ENCODE results near the gene ZFP90.

Gene ZFP90

GRCh38 chr16:68524069-68524820 lies 14.8 kb upstream of the ZFP90 start:
- no peak for TF ChIP-seq CTCF (IDR thresholded peaks at IDR 0.05; ENCODE audit: low read depth, low read length)

GRCh38 chr16:68526143-68526781 lies 12.8 kb upstream of the ZFP90 start:
- no peaks in the 10 kb centered on the region for H3K4me1 ChIP-seq
- no peaks in the 10 kb centered on the region for H3K27me3 ChIP-seq
- DNase-seq: no peak

More at GRCh38 chr16:68524069-68524820, 14.8 kb upstream of the ZFP90 start:
- H3K9me3 ChIP-seq: no peaks in the 10 kb centered on the region; the same call in 1 of the 2 replicates
- H3K4me3 ChIP-seq (ENCODE audit: low read depth, low read length): no peak overlapping the region
- no peak for DNase-seq
- no peaks in the 10 kb centered on the region for H3K27me3 ChIP-seq
- H3K4me1 ChIP-seq: no peaks in the 10 kb centered on the region
- H3K36me3 ChIP-seq: no peaks in the 10 kb centered on the region

DNA sequence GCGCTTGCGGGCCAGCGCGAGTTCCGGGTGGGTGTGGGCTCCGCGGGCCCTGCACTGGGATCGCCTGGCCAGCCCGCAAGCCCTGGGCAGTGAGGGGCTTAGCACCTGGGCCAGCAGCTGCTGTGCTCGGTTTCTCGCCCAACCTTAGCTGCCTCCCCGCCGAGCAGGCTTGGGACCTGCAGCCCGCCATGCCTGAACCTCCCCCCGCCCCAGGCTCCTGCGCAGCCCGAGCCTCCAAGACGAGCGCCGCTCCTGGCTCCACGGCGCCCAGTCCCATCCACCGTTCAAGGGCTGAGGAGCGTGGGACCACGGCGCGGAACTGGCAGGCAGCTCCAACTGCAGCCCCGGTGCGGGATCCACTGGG lies 12.3 kb upstream of the ZFP90 start:
- TF ChIP-seq CTCF (IDR thresholded peaks at IDR 0.05; ENCODE audit: low read depth, low read length): no peak
- Histone ChIP-seq H3K36me3 (no peaks in the 10 kb centered on the region), H3K4me3 (ENCODE audit: low read depth, low read length) (no peak overlapping the region), H3K27me3 (no peaks in the 10 kb centered on the region), H3K9me3 (no peaks in the 10 kb centered on the region; the same call in 1 of the 2 replicates), H3K4me1 (no peaks in the 10 kb centered on the region)
- no peak for DNase-seq

More at GRCh38 chr16:68526143-68526781, 12.8 kb upstream of the ZFP90 start:
- Histone ChIP-seq H3K36me3 (no peaks in the 10 kb centered on the region), H3K9me3 (no peaks in the 10 kb centered on the region; the same call in 1 of the 2 replicates), H3K4me3 (ENCODE audit: low read depth, low read length) (no peak overlapping the region)
- no peak for TF ChIP-seq CTCF (IDR thresholded peaks at IDR 0.05; ENCODE audit: low read depth, low read length)

- no peaks in the 10 kb centered on the region for H3K4me1 ChIP-seq
- no peaks in the 10 kb centered on the region for H3K36me3 ChIP-seq
- TF ChIP-seq CTCF (IDR thresholded peaks at IDR 0.05; ENCODE audit: low read depth, low read length): no peak
- no peak for DNase-seq
- H3K9me3 ChIP-seq: no peaks in the 10 kb centered on the region; the same call in 1 of the 2 replicates
- H3K27me3 ChIP-seq: no peaks in the 10 kb centered on the region
- no peak overlapping the region for H3K4me3 ChIP-seq (ENCODE audit: low read depth, low read length)
Measured at GRCh38 chr16:68528233-68528632, 10.9 kb upstream of the ZFP90 start.

DNA sequence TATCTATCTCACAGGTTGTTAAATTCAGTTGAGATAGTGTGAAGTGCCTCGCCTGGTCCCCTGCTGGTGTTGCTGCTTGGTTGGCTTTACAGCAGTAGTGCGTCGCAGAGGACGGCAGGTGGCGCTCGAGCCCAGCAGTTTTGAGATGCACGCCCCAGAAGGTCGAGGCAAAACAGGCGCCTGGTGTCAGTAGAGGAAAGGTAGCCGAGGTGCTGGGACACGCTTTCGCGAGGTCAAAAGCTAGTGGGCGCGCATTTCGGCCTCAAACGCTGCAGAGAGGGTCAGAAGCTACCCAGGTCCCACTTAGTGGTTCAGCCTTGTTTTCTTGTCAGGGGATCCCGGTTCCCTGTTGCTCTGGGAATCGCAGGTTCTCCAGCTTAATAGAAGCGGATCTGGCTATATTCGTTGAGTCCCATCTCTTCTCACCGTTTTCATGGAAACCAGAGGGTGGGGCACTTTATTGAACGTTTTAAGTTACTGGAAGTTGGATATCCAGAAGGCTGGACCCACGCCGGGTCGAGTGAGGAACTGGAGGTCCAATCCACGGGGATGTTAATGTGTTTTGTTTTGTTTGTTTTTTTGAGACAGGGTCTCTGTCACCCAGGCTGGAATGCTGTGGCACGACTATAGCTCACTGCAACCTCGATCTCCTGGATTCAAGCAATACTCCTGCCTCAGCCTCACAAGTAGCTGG lies 10.3 kb upstream of the ZFP90 start:
- Histone ChIP-seq H3K27me3 (no peaks in the 10 kb centered on the region), H3K36me3 (no peaks in the 10 kb centered on the region), H3K9me3 (no peaks in the 10 kb centered on the region; the same call in 1 of the 2 replicates), H3K4me3 (ENCODE audit: low read depth, low read length) (peak overlapping the region; percentile 5; the same call in 1 of the 2 replicates), H3K4me1 (no peaks in the 10 kb centered on the region)
- peak; percentile 72 for TF ChIP-seq CTCF (IDR thresholded peaks at IDR 0.05; ENCODE audit: low read depth, low read length)
- DNase-seq: peak; percentile 85
